Measurements from ENCODE around the gene CD27.

DNA sequence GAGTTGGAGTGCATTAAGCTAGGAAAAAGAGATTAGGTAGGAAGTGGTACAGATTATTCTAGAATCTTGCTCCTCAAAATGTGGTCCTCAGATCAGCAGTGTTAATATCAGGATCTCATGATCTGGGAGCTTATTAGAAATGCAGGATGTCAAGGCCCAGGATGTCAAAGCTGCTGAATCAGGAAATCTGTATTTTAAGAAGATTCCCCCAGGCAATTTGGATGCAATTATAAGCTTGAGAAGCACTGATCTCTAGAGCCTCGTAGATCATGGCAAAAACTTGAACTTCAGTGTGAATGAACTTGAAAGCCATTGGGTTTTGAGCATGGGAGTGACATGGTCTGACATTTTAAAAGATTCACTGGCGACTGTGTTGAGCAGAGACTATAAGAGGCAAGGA, 55.7 kb downstream of the CD27 start:
- TF ChIP-seq, protein P1, sequence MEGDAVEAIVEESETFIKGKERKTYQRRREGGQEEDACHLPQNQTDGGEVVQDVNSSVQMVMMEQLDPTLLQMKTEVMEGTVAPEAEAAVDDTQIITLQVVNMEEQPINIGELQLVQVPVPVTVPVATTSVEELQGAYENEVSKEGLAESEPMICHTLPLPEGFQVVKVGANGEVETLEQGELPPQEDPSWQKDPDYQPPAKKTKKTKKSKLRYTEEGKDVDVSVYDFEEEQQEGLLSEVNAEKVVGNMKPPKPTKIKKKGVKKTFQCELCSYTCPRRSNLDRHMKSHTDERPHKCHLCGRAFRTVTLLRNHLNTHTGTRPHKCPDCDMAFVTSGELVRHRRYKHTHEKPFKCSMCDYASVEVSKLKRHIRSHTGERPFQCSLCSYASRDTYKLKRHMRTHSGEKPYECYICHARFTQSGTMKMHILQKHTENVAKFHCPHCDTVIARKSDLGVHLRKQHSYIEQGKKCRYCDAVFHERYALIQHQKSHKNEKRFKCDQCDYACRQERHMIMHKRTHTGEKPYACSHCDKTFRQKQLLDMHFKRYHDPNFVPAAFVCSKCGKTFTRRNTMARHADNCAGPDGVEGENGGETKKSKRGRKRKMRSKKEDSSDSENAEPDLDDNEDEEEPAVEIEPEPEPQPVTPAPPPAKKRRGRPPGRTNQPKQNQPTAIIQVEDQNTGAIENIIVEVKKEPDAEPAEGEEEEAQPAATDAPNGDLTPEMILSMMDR (conservative IDR thresholded peaks at IDR 0.05; ENCODE audit: low read depth in 2 of 2): no peak
- no peak for TF ChIP-seq EZH2 (IDR thresholded peaks at IDR 0.05; ENCODE audit: low read depth, unreplicated experiment)
- no peak for TF ChIP-seq CREB1 (CRISPR knock-in tag; IDR thresholded peaks at IDR 0.05; ENCODE audit: low read depth)
- TF ChIP-seq POLR2AphosphoS5 (IDR thresholded peaks at IDR 0.05; ENCODE audit: low read depth): no peak
- TF ChIP-seq, protein P2, sequence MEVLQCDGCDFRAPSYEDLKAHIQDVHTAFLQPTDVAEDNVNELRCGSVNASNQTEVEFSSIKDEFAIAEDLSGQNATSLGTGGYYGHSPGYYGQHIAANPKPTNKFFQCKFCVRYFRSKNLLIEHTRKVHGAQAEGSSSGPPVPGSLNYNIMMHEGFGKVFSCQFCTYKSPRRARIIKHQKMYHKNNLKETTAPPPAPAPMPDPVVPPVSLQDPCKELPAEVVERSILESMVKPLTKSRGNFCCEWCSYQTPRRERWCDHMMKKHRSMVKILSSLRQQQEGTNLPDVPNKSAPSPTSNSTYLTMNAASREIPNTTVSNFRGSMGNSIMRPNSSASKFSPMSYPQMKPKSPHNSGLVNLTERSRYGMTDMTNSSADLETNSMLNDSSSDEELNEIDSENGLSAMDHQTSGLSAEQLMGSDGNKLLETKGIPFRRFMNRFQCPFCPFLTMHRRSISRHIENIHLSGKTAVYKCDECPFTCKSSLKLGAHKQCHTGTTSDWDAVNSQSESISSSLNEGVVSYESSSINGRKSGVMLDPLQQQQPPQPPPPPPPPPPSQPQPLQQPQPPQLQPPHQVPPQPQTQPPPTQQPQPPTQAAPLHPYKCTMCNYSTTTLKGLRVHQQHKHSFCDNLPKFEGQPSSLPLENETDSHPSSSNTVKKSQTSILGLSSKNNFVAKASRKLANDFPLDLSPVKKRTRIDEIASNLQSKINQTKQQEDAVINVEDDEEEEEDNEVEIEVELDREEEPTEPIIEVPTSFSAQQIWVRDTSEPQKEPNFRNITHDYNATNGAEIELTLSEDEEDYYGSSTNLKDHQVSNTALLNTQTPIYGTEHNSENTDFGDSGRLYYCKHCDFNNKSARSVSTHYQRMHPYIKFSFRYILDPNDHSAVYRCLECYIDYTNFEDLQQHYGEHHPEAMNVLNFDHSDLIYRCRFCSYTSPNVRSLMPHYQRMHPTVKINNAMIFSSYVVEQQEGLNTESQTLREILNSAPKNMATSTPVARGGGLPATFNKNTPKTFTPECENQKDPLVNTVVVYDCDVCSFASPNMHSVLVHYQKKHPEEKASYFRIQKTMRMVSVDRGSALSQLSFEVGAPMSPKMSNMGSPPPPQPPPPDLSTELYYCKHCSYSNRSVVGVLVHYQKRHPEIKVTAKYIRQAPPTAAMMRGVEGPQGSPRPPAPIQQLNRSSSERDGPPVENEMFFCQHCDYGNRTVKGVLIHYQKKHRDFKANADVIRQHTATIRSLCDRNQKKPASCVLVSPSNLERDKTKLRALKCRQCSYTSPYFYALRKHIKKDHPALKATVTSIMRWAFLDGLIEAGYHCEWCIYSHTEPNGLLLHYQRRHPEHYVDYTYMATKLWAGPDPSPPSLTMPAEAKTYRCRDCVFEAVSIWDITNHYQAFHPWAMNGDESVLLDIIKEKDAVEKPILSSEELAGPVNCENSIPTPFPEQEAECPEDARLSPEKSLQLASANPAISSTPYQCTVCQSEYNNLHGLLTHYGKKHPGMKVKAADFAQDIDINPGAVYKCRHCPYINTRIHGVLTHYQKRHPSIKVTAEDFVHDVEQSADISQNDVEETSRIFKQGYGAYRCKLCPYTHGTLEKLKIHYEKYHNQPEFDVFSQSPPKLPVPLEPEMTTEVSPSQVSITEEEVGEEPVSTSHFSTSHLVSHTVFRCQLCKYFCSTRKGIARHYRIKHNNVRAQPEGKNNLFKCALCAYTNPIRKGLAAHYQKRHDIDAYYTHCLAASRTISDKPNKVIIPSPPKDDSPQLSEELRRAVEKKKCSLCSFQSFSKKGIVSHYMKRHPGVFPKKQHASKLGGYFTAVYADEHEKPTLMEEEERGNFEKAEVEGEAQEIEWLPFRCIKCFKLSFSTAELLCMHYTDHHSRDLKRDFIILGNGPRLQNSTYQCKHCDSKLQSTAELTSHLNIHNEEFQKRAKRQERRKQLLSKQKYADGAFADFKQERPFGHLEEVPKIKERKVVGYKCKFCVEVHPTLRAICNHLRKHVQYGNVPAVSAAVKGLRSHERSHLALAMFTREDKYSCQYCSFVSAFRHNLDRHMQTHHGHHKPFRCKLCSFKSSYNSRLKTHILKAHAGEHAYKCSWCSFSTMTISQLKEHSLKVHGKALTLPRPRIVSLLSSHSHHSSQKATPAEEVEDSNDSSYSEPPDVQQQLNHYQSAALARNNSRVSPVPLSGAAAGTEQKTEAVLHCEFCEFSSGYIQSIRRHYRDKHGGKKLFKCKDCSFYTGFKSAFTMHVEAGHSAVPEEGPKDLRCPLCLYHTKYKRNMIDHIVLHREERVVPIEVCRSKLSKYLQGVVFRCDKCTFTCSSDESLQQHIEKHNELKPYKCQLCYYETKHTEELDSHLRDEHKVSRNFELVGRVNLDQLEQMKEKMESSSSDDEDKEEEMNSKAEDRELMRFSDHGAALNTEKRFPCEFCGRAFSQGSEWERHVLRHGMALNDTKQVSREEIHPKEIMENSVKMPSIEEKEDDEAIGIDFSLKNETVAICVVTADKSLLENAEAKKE (CRISPR knock-in tag; IDR thresholded peaks at IDR 0.05): no peak
- no peak for TF ChIP-seq ZNF331 (CRISPR knock-in tag; IDR thresholded peaks at IDR 0.05; ENCODE audit: low read depth)
- no peak for TF ChIP-seq EZH2phosphoT487 (IDR thresholded peaks at IDR 0.05; ENCODE audit: unreplicated experiment)
- no peak for TF ChIP-seq JUNB (IDR thresholded peaks at IDR 0.05; ENCODE audit: unreplicated experiment)
- TF ChIP-seq, protein P3, sequence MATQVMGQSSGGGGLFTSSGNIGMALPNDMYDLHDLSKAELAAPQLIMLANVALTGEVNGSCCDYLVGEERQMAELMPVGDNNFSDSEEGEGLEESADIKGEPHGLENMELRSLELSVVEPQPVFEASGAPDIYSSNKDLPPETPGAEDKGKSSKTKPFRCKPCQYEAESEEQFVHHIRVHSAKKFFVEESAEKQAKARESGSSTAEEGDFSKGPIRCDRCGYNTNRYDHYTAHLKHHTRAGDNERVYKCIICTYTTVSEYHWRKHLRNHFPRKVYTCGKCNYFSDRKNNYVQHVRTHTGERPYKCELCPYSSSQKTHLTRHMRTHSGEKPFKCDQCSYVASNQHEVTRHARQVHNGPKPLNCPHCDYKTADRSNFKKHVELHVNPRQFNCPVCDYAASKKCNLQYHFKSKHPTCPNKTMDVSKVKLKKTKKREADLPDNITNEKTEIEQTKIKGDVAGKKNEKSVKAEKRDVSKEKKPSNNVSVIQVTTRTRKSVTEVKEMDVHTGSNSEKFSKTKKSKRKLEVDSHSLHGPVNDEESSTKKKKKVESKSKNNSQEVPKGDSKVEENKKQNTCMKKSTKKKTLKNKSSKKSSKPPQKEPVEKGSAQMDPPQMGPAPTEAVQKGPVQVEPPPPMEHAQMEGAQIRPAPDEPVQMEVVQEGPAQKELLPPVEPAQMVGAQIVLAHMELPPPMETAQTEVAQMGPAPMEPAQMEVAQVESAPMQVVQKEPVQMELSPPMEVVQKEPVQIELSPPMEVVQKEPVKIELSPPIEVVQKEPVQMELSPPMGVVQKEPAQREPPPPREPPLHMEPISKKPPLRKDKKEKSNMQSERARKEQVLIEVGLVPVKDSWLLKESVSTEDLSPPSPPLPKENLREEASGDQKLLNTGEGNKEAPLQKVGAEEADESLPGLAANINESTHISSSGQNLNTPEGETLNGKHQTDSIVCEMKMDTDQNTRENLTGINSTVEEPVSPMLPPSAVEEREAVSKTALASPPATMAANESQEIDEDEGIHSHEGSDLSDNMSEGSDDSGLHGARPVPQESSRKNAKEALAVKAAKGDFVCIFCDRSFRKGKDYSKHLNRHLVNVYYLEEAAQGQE (IDR thresholded peaks at IDR 0.05; ENCODE audit: unreplicated experiment): no peak
- no peak for TF ChIP-seq ZNF114 (CRISPR knock-in tag; IDR thresholded peaks at IDR 0.05)
- TF ChIP-seq, protein P4, sequence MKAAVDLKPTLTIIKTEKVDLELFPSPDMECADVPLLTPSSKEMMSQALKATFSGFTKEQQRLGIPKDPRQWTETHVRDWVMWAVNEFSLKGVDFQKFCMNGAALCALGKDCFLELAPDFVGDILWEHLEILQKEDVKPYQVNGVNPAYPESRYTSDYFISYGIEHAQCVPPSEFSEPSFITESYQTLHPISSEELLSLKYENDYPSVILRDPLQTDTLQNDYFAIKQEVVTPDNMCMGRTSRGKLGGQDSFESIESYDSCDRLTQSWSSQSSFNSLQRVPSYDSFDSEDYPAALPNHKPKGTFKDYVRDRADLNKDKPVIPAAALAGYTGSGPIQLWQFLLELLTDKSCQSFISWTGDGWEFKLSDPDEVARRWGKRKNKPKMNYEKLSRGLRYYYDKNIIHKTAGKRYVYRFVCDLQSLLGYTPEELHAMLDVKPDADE (IDR thresholded peaks at IDR 0.05): no peak
